ENCODE measurements around the gene GOT1. TPM values are rescaled to one million over a fixed set of nuclear protein-coding genes. Genes with fewer than 3 reads are reported as not detected.

Gene GOT1
- total RNA-seq, 2 donors from 2014 or later = 12.3 to 14.3 TPM

- no peak overlapping the region for H3K4me3 ChIP-seq
- no peaks in the 10 kb centered on the region for H3K9me3 ChIP-seq
- no peaks in the 10 kb centered on the region for H3K36me3 ChIP-seq
- no peak overlapping the region for H3K27ac ChIP-seq
- no peaks in the 10 kb centered on the region for H3K27me3 ChIP-seq (replicated peaks; ENCODE audit: insufficient read depth)
- H3K4me1 ChIP-seq (ENCODE audit: control insufficient read depth in 1 of 2, low read depth in 2 of 2) = no peaks in the 10 kb centered on the region
- TF ChIP-seq CTCF (IDR thresholded peaks at IDR 0.05) = no peak
- no peak for ATAC-seq (ENCODE audit: insufficient number of reproducible peaks, low FRiP score, low read depth)
- no peak for DNase-seq (ENCODE audit: low spot score)
Observed at GRCh38 chr10:99358101-99358500, 72.3 kb downstream of the GOT1 start.

- Histone ChIP-seq H3K4me3 (no peak overlapping the region), H3K9me3 (no peaks in the 10 kb centered on the region), H3K36me3 (no peaks in the 10 kb centered on the region), H3K27me3 (replicated peaks; ENCODE audit: insufficient read depth) (no peaks in the 10 kb centered on the region), H3K4me1 (ENCODE audit: control insufficient read depth in 1 of 2, low read depth in 2 of 2) (no peaks in the 10 kb centered on the region), H3K27ac (no peak overlapping the region)
- ATAC-seq (ENCODE audit: insufficient number of reproducible peaks, low FRiP score, low read depth) (no peak), DNase-seq (ENCODE audit: low spot score) (no peak)
- no peak for TF ChIP-seq CTCF (IDR thresholded peaks at IDR 0.05)
Observed at GRCh38 chr10:99357691-99358090, 72.7 kb downstream of the GOT1 start.

GRCh38 chr10:99353182-99353581 lies 77.2 kb downstream of the GOT1 start:
- Histone ChIP-seq H3K9me3 (no peaks in the 10 kb centered on the region), H3K36me3 (no peaks in the 10 kb centered on the region), H3K4me3 (no peak overlapping the region), H3K4me1 (ENCODE audit: control insufficient read depth in 1 of 2, low read depth in 2 of 2) (no peaks in the 10 kb centered on the region), H3K27me3 (replicated peaks; ENCODE audit: insufficient read depth) (no peaks in the 10 kb centered on the region), H3K27ac (no peak overlapping the region)
- no peak for TF ChIP-seq CTCF (IDR thresholded peaks at IDR 0.05)
- ATAC-seq (ENCODE audit: insufficient number of reproducible peaks, low FRiP score, low read depth) (no peak), DNase-seq (ENCODE audit: low spot score) (no peak)

GRCh38 chr10:99347672-99348071 lies 82.8 kb downstream of the GOT1 start:
- no peak overlapping the region for H3K27ac ChIP-seq
- no peaks in the 10 kb centered on the region for H3K27me3 ChIP-seq (replicated peaks; ENCODE audit: insufficient read depth)
- DNase-seq (ENCODE audit: low spot score) = no peak
- H3K9me3 ChIP-seq = no peaks in the 10 kb centered on the region
- H3K4me3 ChIP-seq = no peak overlapping the region
- ATAC-seq (ENCODE audit: insufficient number of reproducible peaks, low FRiP score, low read depth) = no peak
- no peak for TF ChIP-seq CTCF (IDR thresholded peaks at IDR 0.05)
- H3K4me1 ChIP-seq (ENCODE audit: control insufficient read depth in 1 of 2, low read depth in 2 of 2) = peaks cover 0 to 5% of the 10 kb centered on the region in 2 donors
- no peaks in the 10 kb centered on the region for H3K36me3 ChIP-seq

Other genes starting within 250 kb of the GOT1 start
- gene HPSE2, start 194.8 kb downstream of the GOT1 start, total RNA-seq = 1 to 10 TPM; 1.1 to 1.8 TPM
- gene CNNM1, start 101.3 kb downstream of the GOT1 start, total RNA-seq = under 1 TPM; 0.35 to 0.68 TPM
- gene NKX2-3, start 102.3 kb upstream of the GOT1 start, total RNA-seq = under 1 TPM in 1 of 2 donors, not detected in 1; 0.42 TPM
- gene SLC25A28, start 189.8 kb upstream of the GOT1 start, total RNA-seq = 10 to 100 TPM; 50.1 to 53.3 TPM
- gene ENTPD7, start 228.9 kb upstream of the GOT1 start, total RNA-seq = 10 to 100 TPM in 1 of 2 donors, 1 to 10 TPM in 1; 8.1 to 14.8 TPM